ENCODE measurements around the gene IL23A.
"Not testable (repeated sequence)": the region's sequence is repeated elsewhere in the genome, so short reads cannot be mapped to it uniquely, and the experiment has no call there.

IL23A gene, protein sequence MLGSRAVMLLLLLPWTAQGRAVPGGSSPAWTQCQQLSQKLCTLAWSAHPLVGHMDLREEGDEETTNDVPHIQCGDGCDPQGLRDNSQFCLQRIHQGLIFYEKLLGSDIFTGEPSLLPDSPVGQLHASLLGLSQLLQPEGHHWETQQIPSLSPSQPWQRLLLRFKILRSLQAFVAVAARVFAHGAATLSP

DNA sequence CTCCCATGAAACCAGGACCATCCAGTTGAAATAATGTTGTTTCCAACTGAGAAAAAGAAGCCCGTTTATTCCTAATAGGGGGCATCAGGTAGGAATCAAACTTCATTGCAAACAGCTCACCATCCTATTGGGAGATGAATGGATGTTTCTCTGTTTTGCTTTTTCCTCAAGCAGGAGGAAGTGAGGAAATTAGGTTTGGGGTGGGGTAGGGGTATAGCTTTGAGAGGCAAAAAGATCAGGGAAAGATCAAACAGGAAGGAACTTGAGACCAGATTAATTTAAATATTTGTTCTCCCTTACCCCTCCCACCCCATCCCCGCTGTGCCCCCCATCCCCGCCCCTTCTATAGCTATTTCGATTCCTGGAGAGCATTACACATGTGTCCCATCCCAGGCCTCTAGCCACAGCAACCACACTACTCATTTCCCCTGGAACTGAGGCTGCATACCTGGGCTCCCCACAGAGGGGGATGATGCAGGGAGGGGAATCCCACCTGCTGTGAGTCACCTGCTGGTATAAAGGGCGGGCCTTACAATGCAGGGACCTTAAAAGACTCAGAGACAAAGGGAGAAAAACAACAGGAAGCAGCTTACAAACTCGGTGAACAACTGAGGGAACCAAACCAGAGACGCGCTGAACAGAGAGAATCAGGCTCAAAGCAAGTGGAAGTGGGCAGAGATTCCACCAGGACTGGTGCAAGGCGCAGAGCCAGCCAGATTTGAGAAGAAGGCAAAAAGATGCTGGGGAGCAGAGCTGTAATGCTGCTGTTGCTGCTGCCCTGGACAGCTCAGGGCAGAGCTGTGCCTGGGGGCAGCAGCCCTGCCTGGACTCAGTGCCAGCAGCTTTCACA lies at the start of gene IL23A:
IL23A (plus strand) TSS at position 577 of the 850 bp plus-strand sequence; CDS start at position 738, 161 bp downstream.
- DNase-seq = no peak

DNA sequence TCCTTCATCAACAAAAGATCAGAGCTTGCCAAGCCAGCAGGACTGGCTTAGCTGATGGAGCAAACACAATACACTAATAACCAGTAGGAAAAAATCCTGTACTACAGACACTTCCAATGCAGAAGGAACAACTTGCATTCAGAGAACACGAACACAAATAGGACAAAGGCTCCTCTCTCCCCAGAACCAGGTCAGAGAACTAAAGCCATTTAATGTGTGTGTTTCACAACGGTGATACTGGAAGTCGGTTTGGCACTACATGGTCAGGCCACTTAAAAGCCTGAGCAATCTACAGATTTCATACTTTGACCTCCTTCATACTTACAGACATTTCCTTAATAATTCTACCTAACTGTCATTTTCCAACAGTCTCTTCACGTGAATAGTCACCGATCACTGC lies 44.9 kb upstream of the IL23A start:
- DNase-seq = no peak

DNA sequence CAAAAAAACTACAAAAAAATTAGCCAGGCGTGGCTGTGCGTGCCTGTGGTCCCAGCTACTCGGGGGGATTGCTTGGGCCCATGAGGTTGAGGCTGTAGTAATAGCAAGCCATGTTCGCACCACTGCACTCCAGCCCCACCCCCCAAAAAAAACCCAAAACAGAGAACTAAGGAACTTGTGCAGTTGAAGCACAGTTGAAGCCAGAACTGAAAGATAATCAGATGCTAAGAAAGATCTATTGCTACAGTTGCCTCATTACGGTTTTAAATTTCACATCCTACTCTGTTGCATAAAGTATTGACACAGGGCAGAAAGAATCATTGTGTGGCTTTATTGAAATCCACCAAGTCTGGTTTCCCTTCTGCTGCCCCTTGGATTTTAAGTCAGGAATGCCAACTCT lies 42.4 kb upstream of the IL23A start:
- DNase-seq = peak; percentile 12

DNA sequence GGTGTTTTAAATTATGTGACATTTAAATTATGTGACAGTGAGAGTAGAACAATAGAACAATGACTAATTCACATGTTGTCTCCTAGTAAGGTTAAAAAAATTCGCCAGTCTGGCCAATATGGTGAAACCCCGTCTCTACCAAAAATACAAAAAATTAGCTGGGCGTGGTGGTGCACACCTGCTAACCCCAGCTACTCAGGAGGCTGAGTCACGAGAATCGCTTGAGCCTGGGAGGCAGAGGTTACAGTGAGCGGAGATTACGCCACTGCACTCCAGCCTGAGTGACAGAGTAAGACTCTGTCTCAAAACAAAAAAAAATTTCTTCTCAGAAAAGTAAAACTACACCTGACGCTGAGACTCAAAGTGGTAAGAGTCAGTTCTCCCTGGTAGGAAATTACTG lies 41.3 kb upstream of the IL23A start:
- no peak for DNase-seq

DNA sequence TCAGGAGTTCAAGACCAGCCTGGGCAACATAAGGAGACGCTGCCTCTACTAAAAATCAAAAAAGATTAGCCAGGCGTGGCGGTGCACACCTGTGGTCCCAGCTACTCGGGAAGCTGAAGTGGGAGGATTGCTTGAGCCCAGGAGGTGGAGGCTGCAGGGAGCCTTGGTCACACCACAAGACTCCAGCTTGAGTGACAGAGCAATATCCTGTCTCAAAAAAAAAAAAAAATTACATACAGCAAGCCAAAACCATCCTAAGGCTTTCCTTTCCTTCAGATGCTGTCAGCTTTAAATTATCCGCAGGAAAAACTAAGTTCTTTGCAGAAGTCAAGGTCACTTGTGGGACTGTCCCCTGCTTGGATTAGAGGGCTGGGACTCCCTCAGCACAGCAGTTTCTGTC lies 39.9 kb upstream of the IL23A start:
- DNase-seq = no peak

DNA sequence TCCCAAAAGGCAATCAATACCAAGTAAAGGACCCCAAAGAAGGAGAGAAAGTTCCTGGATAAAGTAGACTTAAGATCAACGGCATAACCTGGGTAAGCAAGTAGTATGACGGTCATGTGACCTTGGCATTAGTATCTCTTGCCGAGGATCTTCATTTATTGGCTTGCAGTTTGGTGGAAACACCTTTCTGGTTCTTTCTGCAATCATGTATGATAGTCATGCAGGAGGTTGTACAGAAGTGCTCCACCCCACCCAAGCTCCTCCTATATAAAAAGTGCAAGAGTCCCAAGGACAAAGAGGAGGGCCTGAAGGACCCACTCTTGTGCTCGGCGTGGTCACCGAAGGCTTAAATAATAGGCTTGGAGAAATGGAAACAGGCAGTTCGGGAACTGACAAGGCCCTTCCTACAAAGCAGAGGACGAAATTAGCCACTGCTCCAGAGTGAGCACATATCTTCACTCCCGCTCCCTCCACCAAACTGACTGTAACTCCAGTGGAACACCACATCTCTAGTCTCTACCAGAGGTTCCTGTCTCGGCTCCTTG lies 39.3 kb upstream of the IL23A start:
- peak; percentile 32 for DNase-seq

DNA sequence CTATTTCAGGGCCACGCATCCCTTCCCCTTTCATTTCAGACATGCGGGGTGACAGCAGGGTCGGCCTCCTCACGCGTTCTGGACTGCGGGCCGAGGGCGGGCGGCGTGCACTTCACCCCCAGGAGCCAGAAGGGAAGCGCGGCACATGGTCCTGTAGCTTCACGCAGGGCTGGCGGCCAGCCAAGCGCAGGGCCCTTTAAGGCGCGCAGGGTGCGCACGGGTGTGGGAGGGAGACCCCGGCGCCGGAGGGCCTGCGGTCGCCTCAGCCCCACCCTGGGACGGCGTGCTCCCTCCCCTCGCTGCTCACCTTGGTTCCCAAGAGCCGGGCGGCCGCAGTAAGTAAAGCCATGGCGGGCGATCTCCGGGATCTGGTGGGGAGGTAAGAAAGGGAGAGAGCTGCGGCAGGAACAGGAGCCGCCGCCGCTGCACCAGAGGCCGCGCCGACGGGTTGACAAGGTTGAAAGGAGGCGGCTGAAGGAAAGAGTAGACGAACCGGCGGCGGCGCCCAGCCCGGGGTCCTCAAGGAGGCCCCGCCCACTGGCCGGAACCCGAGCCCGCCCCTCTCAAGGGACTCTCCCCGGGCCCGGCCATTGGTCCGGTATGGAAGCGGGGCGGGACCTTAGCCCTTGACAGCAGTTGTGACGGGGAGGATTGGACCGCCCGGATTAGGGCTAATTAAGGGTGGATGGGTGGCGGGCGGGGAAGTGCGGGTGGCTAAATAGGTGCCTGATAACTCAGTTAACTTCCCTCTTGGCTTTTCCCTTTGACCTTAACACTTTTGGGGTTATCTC lies 38.6 kb upstream of the IL23A start, which contains the start of gene CS:
CS (minus strand) TSS at position 478 of the 791 bp plus-strand sequence; CDS start at position 349, 129 bp downstream.
- peak; percentile 92 for DNase-seq

DNA sequence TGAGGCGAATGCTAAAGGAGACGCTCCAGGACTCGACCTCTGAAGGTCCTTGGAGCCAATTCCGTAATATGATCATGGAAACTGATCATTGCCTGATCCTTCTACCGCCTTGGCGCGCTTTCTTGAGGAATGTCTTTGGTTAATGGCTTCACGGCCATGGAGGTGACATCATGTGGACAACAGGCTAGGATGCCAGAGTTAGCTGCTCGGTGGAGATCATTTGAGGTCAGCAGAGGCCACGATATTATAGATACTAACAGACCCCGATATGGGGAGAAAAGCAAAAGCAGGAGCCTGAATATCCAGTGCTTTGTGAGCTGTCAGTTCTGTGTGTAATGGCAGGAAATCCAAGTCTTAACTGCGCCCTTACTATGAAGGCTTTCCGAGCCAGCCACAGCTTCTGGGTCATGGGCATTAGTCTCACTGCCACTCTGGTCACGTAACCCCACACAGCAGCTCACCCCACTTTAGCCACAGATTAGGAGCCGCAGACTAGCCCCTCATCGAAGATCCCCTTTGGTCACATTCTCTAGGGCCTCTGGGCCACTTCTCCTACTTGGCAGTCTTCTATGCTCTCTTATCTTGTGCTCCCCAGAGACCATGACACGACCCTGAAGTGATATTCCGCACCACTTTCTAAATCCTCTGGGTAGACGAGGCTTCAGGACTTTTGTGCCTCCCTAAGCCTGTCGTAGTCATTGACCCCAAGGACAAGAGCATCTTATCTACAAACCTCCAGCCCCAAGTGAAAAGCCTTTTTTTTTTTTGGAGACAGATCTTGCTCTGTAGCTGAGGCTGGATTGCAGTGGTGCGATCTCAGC lies 37.8 kb upstream of the IL23A start:
- DNase-seq = no peak

DNA sequence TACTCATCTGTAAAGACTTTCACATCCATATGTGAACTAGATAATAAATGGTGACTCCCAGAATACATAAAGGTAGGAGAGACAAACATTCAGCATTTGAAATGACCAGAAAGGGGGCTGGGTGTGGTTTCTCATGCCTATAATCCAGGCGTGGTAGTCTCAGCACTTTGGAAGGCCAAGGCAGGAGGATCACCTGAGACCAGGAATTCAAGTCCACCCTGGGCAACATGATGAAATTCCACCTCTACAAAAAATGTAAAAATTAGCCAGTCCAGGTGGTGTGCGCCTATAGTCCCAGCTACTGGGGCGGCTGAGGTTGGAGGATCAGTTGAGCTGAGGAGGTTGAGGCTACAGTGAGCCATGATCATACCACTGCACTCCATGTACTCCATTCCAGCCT lies 34.4 kb upstream of the IL23A start:
- DNase-seq = no peak

DNA sequence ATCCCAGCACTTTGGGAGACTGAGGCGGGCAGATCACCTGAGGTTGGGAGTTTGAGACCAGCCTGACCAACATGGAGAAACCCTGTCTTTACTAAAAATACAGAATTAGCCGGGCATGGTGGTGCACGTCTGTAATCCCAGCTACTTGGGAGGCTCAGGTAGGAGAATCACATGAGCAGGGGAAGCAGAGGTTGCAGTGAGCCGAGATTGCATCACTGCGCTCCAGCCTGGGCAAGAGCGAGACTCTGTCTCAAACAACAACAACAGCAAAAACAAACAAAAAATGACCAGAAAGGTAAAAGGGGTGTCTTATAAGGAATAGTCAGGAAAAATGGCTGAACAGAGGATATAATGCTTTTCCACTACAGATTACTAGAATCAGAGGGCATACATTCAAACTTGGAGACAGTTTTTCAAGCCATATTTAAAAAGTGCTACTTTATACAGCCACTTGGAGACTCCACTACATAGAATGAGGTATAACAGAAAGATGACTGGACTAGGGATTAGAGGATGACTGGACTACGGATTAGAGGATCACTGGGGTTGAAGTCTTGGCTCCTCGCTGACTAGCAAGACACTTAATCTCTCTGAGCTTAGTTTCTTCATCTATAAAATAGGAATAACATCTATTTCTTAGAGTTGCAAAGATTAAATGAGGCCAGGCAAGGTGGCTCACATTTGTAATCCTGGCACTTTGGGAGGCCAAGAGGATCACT lies 33.7 kb upstream of the IL23A start:
- no peak for DNase-seq

DNA sequence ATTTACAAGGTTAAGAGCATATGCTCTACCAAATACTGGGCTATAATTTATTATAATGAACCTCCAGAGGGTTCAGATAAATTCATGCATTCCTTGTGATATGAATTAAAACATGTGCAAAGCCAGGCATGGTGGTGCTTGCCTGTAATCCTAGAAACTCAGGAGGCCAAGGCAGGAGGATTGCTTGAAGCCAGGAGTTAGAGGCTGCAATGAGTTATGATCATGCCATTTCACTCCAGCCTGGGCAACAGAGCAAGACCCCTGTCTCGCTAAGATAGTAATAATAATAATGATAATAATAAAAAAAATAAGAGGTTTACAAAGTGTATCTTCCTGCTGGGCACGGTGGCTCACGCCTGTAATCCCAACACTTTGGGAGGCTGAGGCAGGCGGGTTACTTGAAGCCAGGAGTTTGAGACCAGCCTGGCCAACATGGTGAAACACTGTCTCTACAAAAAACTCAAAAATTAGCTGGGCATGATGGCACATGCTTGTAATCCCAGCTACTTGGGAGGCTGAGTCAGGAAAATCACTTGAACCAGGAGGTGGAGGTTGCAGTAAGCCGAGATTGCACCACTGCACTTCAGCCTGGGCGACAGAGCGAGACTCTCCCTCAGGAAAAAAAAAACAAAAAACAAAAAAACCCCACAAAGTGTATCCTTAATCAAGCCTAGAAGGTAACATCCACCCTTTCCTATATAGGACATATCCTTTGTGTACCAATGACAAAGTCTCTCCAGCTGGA lies 31.3 kb upstream of the IL23A start:
- no peak for DNase-seq

DNA sequence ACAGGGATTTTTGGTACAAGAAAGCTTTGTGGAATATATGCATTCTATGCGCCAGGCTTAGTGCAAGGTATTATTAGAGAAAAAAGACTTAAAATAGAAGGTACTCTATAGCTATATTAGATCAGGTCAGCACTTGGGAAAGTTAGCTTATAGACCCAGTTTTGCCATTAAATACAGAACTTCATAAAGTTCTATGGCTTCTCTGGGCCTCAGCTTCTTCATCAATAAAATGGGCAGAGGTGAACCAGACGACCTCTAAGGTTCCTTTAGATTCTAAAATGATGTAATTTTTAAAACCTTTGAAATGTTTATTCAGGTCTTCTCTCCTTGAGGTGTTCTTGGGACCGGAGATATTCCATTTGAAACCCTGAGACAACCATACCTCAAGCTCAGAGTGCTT lies 30.0 kb upstream of the IL23A start:
- DNase-seq = no peak

DNA sequence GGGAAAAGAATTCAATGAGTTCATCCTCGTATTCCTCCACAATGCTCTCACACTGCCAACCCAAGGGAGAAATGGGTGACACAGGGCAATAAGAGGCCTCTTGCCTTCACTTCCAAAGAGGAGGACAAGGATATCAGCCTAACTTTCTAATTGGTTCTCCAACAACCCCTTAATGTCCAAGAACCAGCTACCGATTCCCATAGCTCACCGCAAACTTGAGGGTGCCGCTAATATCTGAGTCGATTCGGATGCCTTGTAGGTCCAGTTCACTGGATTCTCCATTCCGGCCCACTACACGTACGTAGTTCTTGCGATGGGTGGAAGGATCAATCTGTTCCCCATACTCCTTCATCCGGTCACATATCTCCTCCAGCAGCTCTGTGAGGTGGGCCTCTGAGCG lies 27.7 kb upstream of the IL23A start:
- DNase-seq = no peak

DNA sequence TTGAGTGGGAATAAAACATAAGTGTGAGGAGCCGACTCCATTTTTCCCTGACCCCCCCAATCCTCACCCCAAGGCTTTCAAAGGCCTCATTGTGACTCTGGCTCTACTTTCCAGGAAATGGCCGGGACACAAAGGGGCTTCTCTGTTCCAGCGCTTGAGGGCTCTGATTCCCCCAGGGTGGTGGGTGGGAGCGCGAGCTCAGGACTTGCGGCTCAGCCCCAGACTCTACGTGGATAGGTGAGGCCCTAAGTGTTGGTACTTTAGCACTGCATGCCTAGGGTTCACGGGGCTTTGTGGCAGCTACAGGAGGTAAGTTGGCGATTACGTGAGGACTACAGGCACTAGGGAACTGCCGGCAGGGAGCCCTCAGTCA lies 23.4 kb upstream of the IL23A start:
- DNase-seq = no peak

DNA sequence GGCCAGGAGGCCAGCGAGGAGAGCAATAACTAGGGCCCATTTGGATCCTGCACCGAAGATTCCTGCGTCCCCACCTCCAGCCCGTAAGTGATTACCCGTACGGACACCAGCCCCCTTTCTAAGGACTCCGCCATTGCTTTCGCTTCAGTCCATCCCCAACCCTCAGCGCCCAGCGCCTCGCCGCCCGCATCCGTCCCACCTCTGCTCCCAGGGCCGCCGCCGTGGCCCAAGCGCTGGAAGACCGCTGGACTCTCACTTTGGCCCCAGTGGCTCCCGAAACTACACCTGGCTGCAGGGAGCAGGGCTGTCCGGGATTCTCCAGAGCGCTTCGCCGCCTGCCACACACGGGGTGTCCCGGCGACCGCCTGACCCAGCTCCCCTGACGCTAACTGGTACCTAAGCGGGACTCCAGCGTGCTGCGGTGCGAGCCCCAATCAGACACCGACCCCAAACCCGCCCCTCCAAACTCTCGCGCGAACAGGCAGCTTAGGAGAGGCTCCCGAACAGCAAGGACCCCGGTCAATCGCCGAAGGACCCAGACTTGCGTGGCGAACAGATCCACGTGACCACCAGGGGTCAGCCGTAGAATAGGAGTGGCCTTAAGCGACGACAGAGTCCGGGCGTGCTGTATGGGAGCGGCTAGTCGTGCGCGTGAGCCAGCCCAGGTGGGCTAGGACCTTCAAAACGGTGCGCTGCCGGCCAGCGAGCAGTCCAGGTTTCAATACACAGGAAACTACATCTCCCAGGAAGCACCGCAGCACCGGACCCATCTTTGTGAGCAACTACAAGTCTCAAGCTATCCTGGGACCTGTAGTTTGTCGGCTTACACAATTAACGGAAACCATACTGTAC lies 22.8 kb upstream of the IL23A start, which contains the start of gene CNPY2:
CNPY2 (minus strand) TSS at position 367 of the 852 bp plus-strand sequence. CDS start 771 bp downstream, outside the sequence.
- DNase-seq = peak; percentile 84

DNA sequence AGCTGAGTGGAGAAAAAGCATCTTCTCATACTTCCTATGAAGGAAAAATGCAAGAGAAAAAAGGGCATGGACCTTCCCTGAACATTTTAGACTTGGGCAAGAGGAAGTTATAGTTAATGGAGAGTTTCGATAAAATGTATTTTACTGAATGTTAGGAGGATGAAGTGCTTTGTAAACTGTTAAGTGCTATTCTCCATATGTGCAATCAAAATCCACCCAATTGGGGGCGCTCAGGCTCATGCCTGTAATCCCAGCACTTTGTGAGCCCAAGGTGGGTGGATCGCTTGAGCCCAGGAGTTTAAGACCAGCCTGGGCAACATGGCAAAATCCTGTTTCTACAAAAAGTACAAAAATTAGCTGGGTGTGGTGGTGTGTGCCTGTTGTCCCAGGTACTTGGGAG lies 21.0 kb upstream of the IL23A start:
- DNase-seq = no peak

DNA sequence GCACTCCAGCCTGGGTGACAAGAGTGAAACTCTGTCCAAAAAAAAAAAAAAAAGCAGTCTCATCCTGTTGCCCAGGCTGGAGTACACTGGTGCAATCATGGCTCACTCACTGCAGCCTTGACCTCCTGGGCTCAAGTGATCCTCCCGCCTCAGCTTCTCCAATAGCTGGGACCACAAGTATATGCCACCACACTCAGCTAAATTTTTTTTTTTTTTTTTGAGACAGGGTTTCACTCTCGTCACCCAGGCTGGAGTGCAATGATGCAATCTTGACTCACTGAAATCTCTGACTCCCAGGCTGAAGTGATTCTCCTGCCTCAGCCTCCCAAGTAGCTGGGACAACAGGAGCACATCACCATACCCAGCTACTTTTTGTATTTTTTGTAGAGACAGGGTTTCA lies 17.7 kb upstream of the IL23A start:
- DNase-seq = no peak

DNA sequence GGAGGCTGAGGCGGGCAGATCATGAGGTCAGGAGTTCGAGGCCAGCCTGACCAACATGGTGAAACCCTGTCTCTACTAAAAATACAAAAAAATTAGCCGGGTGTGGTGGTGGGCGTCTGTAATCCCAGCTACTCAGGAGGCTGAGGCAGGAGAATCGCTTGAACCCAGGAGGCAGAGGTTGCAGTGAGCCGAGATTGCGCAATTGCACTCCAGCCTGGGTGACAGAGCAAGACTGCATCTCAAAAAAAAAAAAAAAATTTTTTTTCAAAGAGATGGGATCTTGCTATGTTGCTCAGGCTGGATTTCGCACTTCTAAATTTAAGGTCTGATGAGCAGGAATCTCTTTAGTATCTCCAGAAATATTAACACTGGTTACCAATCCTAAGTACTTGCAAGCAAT lies 17.1 kb upstream of the IL23A start:
- DNase-seq = not testable (repeated sequence)

DNA sequence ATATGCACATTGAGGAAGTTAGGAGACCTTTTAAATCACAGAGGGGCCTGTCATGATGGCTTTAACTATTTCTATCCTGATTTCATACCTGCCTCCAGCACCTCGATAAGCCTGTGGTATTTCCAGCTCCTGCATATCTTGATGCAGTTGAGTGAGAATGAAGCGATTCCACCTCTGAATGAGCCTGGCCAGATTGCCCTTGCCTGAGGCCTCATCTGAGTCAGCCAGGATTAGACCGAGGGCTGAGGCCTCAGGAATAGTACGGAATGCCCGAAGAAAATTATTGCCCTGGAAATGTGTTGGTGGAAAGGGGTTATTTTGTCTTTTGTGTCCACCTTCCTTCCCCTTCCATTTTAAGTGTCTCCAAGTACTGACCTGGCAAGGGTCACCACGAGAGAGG lies 14.5 kb upstream of the IL23A start:
- no peak for DNase-seq

DNA sequence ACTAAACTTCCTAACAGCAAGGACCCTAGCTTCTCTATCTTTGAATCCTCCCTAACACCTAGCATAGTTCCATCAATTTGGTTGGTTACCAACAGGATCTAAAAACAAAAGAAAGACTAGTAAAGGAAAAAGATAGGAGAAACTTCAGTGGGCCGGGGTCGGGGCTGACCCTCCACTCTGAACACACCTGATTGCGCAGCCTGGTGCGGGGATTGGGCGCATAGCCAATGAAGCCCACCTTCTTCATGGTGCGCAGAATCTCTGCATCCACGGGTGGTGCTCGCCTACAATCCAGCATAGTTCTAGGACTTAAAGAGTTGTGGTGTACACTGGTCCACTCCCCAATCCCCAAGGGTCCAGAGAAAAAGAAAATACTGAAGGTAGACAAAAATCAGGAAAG lies 12.6 kb upstream of the IL23A start:
- DNase-seq = no peak
